Ishikawa (cell line): Measurements from ENCODE around the gene NRXN3.

Experiments
- CEBPB ChIP-seq: IDR thresholded peaks from 2 replicates; pipeline ENCODE4 v1.6.1; 2012
- CREB1 ChIP-seq: IDR thresholded peaks from 2 replicates; pipeline ENCODE4 v1.6.1; 2012; ENCODE audit warnings: low read depth
- EP300 ChIP-seq: IDR thresholded peaks from 2 replicates; pipeline ENCODE4 v1.6.1; 2012; ENCODE audit warnings: borderline replicate concordance
- FOXM1 ChIP-seq: IDR thresholded peaks from 2 replicates; pipeline ENCODE4 v1.6.1; 2012; ENCODE audit warnings: low read depth, borderline replicate concordance
- TAF1 ChIP-seq: IDR thresholded peaks from 2 replicates; pipeline ENCODE4 v1.6.1; 2012; ENCODE audit warnings: low read depth, mild to moderate bottlenecking
- TF ChIP-seq, protein P1 (sequence below): IDR thresholded peaks from 2 replicates; pipeline ENCODE4 v1.6.1; 2012; ENCODE audit warnings: low read depth, mild to moderate bottlenecking

DNA sequence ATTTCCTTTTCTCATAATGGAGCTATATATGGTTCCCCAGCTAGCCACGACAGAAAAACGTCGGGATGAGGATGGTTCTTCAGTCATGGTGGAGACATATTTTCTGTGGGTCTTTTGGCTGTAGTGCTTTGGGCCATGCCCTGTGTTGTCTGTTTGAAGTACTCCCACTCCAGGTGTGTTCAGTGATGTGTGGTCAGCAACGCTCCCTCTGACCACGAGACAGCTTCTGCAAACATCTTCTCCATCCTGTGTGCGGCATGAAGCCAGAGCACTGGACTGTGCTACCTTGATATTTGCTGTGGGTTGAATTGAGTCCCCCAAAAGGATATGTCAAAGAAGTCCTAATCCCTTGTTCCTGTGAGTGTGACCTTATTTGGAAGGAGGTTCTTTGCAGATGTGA lies 931.2 kb downstream of the NRXN3 start:
- TF ChIP-seq TAF1 (no peak), CEBPB (no peak), FOXM1 (no peak), EP300 (no peak), CREB1 (no peak)
- TF ChIP-seq, protein P1, sequence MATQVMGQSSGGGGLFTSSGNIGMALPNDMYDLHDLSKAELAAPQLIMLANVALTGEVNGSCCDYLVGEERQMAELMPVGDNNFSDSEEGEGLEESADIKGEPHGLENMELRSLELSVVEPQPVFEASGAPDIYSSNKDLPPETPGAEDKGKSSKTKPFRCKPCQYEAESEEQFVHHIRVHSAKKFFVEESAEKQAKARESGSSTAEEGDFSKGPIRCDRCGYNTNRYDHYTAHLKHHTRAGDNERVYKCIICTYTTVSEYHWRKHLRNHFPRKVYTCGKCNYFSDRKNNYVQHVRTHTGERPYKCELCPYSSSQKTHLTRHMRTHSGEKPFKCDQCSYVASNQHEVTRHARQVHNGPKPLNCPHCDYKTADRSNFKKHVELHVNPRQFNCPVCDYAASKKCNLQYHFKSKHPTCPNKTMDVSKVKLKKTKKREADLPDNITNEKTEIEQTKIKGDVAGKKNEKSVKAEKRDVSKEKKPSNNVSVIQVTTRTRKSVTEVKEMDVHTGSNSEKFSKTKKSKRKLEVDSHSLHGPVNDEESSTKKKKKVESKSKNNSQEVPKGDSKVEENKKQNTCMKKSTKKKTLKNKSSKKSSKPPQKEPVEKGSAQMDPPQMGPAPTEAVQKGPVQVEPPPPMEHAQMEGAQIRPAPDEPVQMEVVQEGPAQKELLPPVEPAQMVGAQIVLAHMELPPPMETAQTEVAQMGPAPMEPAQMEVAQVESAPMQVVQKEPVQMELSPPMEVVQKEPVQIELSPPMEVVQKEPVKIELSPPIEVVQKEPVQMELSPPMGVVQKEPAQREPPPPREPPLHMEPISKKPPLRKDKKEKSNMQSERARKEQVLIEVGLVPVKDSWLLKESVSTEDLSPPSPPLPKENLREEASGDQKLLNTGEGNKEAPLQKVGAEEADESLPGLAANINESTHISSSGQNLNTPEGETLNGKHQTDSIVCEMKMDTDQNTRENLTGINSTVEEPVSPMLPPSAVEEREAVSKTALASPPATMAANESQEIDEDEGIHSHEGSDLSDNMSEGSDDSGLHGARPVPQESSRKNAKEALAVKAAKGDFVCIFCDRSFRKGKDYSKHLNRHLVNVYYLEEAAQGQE, result no peak
